Neural progenitor cell (in vitro differentiated cells): ENCODE measurements around the gene LRRC10.

ENCODE experiments used
- EZH2 ChIP-seq: fragments of 200-600 bp; sonication (generic); IDR thresholded peaks from 2 replicates; pipeline ENCODE4 v1.6.1; 2017; ENCODE audit warnings: antibody characterized with exemption, mild to moderate bottlenecking, moderate library complexity
- EZH2phosphoT487 ChIP-seq: fragments of 200-600 bp; sonication (generic); IDR thresholded peaks from 2 replicates; pipeline ENCODE4 v1.6.1; 2017; ENCODE audit warnings: antibody characterized with exemption
- TF ChIP-seq, protein P1 (sequence below): fragments of 200-600 bp; sonication (generic); IDR thresholded peaks from 2 replicates; pipeline ENCODE4 v1.5.1; 2017; ENCODE audit warnings: antibody characterized with exemption, mild to moderate bottlenecking

DNA sequence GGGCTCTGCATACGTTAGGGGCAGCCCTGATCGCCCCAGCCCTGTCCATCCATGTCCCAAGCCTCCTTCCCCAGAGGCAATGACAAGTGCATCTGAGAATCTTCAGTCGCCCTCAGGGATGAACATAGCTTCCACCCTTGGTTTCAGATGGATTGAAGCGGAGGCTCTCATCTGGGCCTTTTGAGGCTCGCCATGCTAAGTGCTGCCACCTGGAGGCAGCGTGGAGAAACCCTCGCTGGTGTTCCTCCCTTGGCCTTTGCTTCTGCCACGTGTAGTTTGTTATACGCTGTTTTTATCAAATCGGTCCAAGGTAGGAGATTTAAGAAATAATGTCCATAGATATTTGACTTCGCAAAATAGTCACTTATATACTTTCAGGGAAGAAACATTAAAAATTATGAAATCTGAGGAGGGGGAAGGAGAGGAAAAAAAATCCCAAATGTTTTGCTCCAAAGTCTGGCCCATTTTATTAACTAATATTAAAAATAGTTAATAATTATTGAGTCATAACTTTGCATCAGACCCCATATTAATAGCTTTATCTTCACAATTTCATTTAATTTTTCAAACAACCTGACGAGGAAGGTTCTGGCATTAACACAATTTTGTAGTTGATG, 28.8 kb upstream of the LRRC10 start:
- TF ChIP-seq, protein P1, sequence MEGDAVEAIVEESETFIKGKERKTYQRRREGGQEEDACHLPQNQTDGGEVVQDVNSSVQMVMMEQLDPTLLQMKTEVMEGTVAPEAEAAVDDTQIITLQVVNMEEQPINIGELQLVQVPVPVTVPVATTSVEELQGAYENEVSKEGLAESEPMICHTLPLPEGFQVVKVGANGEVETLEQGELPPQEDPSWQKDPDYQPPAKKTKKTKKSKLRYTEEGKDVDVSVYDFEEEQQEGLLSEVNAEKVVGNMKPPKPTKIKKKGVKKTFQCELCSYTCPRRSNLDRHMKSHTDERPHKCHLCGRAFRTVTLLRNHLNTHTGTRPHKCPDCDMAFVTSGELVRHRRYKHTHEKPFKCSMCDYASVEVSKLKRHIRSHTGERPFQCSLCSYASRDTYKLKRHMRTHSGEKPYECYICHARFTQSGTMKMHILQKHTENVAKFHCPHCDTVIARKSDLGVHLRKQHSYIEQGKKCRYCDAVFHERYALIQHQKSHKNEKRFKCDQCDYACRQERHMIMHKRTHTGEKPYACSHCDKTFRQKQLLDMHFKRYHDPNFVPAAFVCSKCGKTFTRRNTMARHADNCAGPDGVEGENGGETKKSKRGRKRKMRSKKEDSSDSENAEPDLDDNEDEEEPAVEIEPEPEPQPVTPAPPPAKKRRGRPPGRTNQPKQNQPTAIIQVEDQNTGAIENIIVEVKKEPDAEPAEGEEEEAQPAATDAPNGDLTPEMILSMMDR, result peak; percentile 96
- no peak for TF ChIP-seq EZH2
- no peak for TF ChIP-seq EZH2phosphoT487
